HCT116 (cell line): ENCODE measurements around the gene PYCR2. TPM values are rescaled to one million over a fixed set of nuclear protein-coding genes. Genes with fewer than 3 reads are reported as not detected.

Source experiments
- ATAC-seq: fragments of 200-7000 bp; cut with Tn5 transposase; 2 replicates; pipeline ENCODE4 v1.9.1; 2020; ENCODE audit warnings: mild to moderate bottlenecking, moderate library complexity
- BruUV-seq: library from RNA; stranded (reverse); fragments of 400-500 nt; replicated peaks from 2 replicates; lab custom pipeline; 2021; lab: Mats Ljungman, UMichigan
- CTCF ChIA-PET: fragments of 300-600 bp; sonication (Branson Sonifier 250); formaldehyde crosslinking; loops from one replicate; lab custom pipeline; 2021; ENCODE audit warnings: antibody characterized with exemption; lab: Charles Lee
- POLR2A ChIA-PET: fragments of 300-600, 350-600 bp; sonication (Branson Sonifier 250); formaldehyde crosslinking; loops from one replicate; lab custom pipeline; 2021; ENCODE audit warnings: antibody characterized with exemption; lab: Charles Lee
- RAD21 ChIA-PET, 2 experiments: fragments of 300-600 bp; sonication (Branson Sonifier 250); formaldehyde crosslinking; loops; one replicate each; lab custom pipeline; 2023; ENCODE audit warnings: low total read pairs in 2 of 2; ENCODE audit not compliant: uncharacterized antibody in 2 of 2, unreplicated experiment in 2 of 2, low non-redundant PET in 1 of 2; lab: Charles Lee
- DNase-seq: peaks from one replicate; pipeline ENCODE4 v3.0.0-alpha.2; 2010; ENCODE audit warnings: low read depth, low spot score
- H2AFZ ChIP-seq: fragments of 200-600 bp; shearing (Covaris generic), sonication (generic); 2 replicates; pipeline ENCODE4 v1.6.1; 2017; ENCODE audit warnings: low read depth, mixed run types, mixed read lengths, antibody characterized with exemption, low read length; ENCODE audit not compliant: poor library complexity, severe bottlenecking
- H3K27ac ChIP-seq: 2 replicates; pipeline ENCODE4 v1.5.1; 2012; ENCODE audit warnings: low read depth, low read length
- H3K27me3 ChIP-seq: fragments of 200-600 bp; sonication (generic); 2 replicates; pipeline ENCODE4 v1.6.1; 2016; ENCODE audit warnings: mixed run types, low read length, mixed read lengths; ENCODE audit not compliant: insufficient read depth
- H3K36me3 ChIP-seq, 2 experiments: fragments of 200-500 bp in 1 of 2; fragments of 200-600 bp in 1 of 2; sonication (Bioruptor generic) in 1 of 2; sonication (generic) in 1 of 2; 2 replicates each; pipeline versions ENCODE4 v1.5.1 to v1.6.1; 2014 to 2016; ENCODE audit warnings: low read length in 2 of 2, inconsistent platforms in 1 of 2, mixed read lengths in 1 of 2, mixed run types in 1 of 2; ENCODE audit not compliant: insufficient read depth in 2 of 2, control insufficient read depth in 1 of 2
- H3K4me1 ChIP-seq, 2 experiments: fragments of 200-600 bp in 1 of 2; sonication (generic) in 1 of 2; 2 replicates each; pipeline versions ENCODE4 v1.5.1 to v1.6.1; 2012 to 2017; ENCODE audit warnings: low read length in 2 of 2, inconsistent platforms in 1 of 2, mild to moderate bottlenecking in 1 of 2, mixed read lengths in 1 of 2, mixed run types in 1 of 2, moderate library complexity in 1 of 2; ENCODE audit not compliant: insufficient read depth in 2 of 2, control insufficient read depth in 1 of 2
- H3K4me2 ChIP-seq: fragments of 200-600 bp; sonication (generic); 2 replicates; pipeline ENCODE4 v1.6.1; 2017; ENCODE audit warnings: mixed run types, low read length, mixed read lengths
- H3K4me3 ChIP-seq, 2 experiments: fragments of 200-600 bp in 1 of 2; sonication (generic) in 1 of 2; replicated peaks in 1 of 2; 2 replicates each; pipeline ENCODE4 v1.5.1; 2011 to 2016; ENCODE audit warnings: low read length in 2 of 2, control low read depth in 1 of 2, low read depth in 1 of 2, mild to moderate bottlenecking in 1 of 2, mixed read lengths in 1 of 2, mixed run types in 1 of 2
- H3K79me2 ChIP-seq: fragments of 200-600 bp; sonication (generic); 2 replicates; pipeline ENCODE4 v1.6.1; 2017; ENCODE audit warnings: mild to moderate bottlenecking, mixed run types, low read length, moderate library complexity, mixed read lengths; ENCODE audit not compliant: insufficient read depth
- H3K9ac ChIP-seq: fragments of 200-600 bp; sonication (generic); 2 replicates; pipeline ENCODE4 v1.6.1; 2016; ENCODE audit warnings: low read length, mixed read lengths
- H3K9me2 ChIP-seq: fragments of 200-600 bp; sonication (generic), shearing (Covaris generic); 2 replicates; pipeline ENCODE4 v1.6.1; 2017; ENCODE audit warnings: mixed run types, mild to moderate bottlenecking, moderate library complexity; ENCODE audit not compliant: insufficient read depth
- H3K9me3 ChIP-seq, 2 experiments: fragments of 200-500 bp in 1 of 2; fragments of 200-600 bp in 1 of 2; sonication (Bioruptor generic) in 1 of 2; sonication (generic) in 1 of 2; 2 replicates each; pipeline ENCODE4 v1.6.1; 2014 to 2017; ENCODE audit warnings: low read length in 2 of 2, mixed read lengths in 2 of 2, inconsistent platforms in 1 of 2, low read depth in 1 of 2, mild to moderate bottlenecking in 1 of 2, mixed run types in 1 of 2, moderate library complexity in 1 of 2; ENCODE audit not compliant: control insufficient read depth in 1 of 2, insufficient read depth in 1 of 2
- H4K20me1 ChIP-seq: fragments of 200-600 bp; sonication (generic), shearing (Covaris generic); 2 replicates; pipeline ENCODE4 v1.6.1; 2017; ENCODE audit warnings: mixed run types, mild to moderate bottlenecking, moderate library complexity; ENCODE audit not compliant: insufficient read depth
- CBX3 ChIP-seq: IDR thresholded peaks from 2 replicates; pipeline ENCODE4 v1.6.1; 2012; ENCODE audit warnings: low read depth
- ELF1 ChIP-seq: IDR thresholded peaks from 2 replicates; pipeline ENCODE4 v1.6.1; 2012; ENCODE audit warnings: low read depth, borderline replicate concordance
- EZH2 ChIP-seq: fragments of 200-600 bp; sonication (generic); IDR thresholded peaks from 2 replicates; pipeline ENCODE4 v1.6.1; 2017; ENCODE audit warnings: antibody characterized with exemption, mixed run types
- EZH2phosphoT487 ChIP-seq: fragments of 200-600 bp; IDR thresholded peaks from 2 replicates; pipeline ENCODE4 v1.6.1; 2018; ENCODE audit warnings: antibody characterized with exemption, borderline replicate concordance
- FOSL1 ChIP-seq: IDR thresholded peaks from 2 replicates; pipeline ENCODE4 v1.6.1; 2012; ENCODE audit warnings: low read depth
- POLR2A ChIP-seq: IDR thresholded peaks from 2 replicates; pipeline ENCODE4 v1.7.0; 2011; ENCODE audit warnings: borderline replicate concordance; ENCODE audit not compliant: insufficient read depth, insufficient read length; ENCODE audit errors: extremely low read depth
- POLR2AphosphoS5 ChIP-seq: IDR thresholded peaks from 2 replicates; pipeline ENCODE4 v1.6.1; 2011; ENCODE audit warnings: mild to moderate bottlenecking, low read depth, low read length, moderate library complexity
- RAD21 ChIP-seq: IDR thresholded peaks from 2 replicates; pipeline ENCODE4 v1.6.1; 2012; ENCODE audit warnings: low read depth, mild to moderate bottlenecking
- SIN3A ChIP-seq: IDR thresholded peaks from 2 replicates; pipeline ENCODE4 v1.6.1; 2012; ENCODE audit warnings: low read depth
- SRF ChIP-seq: IDR thresholded peaks from 2 replicates; pipeline ENCODE4 v1.6.1; 2012; ENCODE audit warnings: low read depth
- TCF7L2 ChIP-seq: IDR thresholded peaks from 2 replicates; pipeline ENCODE4 v1.7.0; 2011; ENCODE audit warnings: borderline replicate concordance, inconsistent platforms; ENCODE audit not compliant: insufficient read depth, insufficient read length; ENCODE audit errors: extremely low read depth
- YY1 ChIP-seq: IDR thresholded peaks from 2 replicates; pipeline ENCODE4 v1.6.1; 2011; ENCODE audit warnings: low read length, low read depth, moderate library complexity, mild to moderate bottlenecking; ENCODE audit not compliant: insufficient replicate concordance; ENCODE audit errors: extremely low read depth
- ZFX ChIP-seq: fragments of 450-650 bp; IDR thresholded peaks from 2 replicates; pipeline ENCODE4 v1.6.1; 2017
- intact Hi-C: fragments of 100-400 bp; cut with micrococcal nuclease; formaldehyde crosslinking; loops from 2 replicates; pipeline ENCODE4 v1.10.0; 2022
- total RNA-seq: library from RNA; stranded (reverse); gene quantifications from one replicate; pipeline ENCODE4 v1.2.1, GENCODE V29; 2021; ENCODE audit not compliant: unreplicated experiment
- TF ChIP-seq, protein P1 (sequence below): IDR thresholded peaks from 2 replicates; pipeline ENCODE4 v1.6.1; 2012
- TF ChIP-seq, protein P2 (sequence below), 3 experiments: fragments of 200-600 bp in 1 of 3; sonication (generic) in 1 of 3; IDR thresholded peaks in 2 of 3; conservative IDR thresholded peaks in 1 of 3; 2 replicates each; pipeline ENCODE4 v1.5.1; 2012 to 2017; ENCODE audit warnings: low read depth in 2 of 3, low read length in 2 of 3, antibody characterized with exemption in 1 of 3, borderline replicate concordance in 1 of 3, control low read depth in 1 of 3, mild to moderate bottlenecking in 1 of 3, mixed read lengths in 1 of 3, mixed run types in 1 of 3, moderate library complexity in 1 of 3; ENCODE audit not compliant: insufficient read depth in 1 of 3

PYCR2 gene
- total RNA-seq, 1 experiment from 2014 or later = 107 TPM

DNA sequence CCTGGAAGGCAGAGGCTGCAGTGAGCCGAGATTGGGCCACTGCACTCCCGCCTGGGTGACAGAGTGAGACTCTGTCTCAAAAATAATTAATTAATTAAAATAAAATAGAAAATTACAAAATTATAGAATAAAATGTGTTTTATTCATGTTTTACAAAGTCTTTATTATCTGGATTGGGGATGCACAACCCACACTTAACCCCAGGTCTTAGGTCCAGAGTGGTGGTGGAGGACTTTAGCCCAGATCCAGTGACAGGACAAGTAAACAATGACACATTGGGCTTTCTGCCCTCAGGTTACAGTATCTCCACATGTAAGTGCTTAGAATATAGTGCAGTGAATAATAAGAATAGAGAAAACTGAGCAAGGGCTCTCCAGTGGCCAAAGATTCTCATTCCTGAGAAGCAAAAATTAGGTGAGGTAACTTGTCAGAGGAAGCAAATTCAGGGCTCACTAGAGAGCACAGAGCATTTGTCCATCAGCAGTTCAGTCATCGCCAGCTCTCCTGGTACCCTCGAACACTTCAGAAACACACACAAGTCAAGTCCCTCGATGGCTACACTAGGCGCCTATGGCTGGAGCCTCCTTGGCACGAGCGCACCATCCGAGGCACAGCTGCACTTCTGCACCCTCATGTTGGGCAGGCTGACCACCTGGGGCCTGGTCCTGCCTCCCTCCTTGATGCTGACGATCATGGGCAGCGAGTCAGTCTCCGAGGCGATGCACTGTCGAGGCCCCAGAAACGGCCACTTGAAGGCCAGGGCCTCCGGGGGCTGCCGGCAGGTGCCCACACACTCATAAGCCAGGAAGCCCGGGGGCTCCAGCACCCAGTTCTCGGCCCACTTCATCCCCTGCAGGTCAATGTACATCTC is 37.7 kb downstream of the PYCR2 start:
- intact Hi-C loops = loop anchor here (10.0 kb wide), 1 partner anchor 112 kb away; the partner anchor contains the start of gene SRP9

More for the DNA sequence above, 37.7 kb downstream of the PYCR2 start:
- Histone ChIP-seq H3K27me3 (no peaks in the 10 kb centered on the region), H3K9me3 (no peaks in the 10 kb centered on the region), H3K79me2 (no peaks in the 10 kb centered on the region; the same call in 1 of the 2 replicates), H3K9ac (no peak overlapping the region), H3K4me2 (no peak overlapping the region), H3K27ac (no peak overlapping the region), H4K20me1 (no peaks in the 10 kb centered on the region), H3K36me3 (no peaks in the 10 kb centered on the region), H2AFZ (no peak overlapping the region), H3K9me2 (no peaks in the 10 kb centered on the region), H3K4me3 (no peak overlapping the region)
- DNase-seq = no peak
- RAD21 ChIA-PET = interaction anchor here in 1 of 2 experiments (0.5 kb wide), 1 partner anchor 431 kb away, joined by 3 read pairs; no protein-coding TSS in a partner anchor
- no peak for ATAC-seq
- CTCF ChIA-PET = interaction anchor here (1.6 kb wide), 1 partner anchor 25 kb away, joined by 5 read pairs; no protein-coding TSS in a partner anchor
- TF ChIP-seq RAD21 (no peak), EZH2phosphoT487 (no peak), SIN3A (no peak), TCF7L2 (no peak), ELF1 (no peak), ZFX (no peak), YY1 (no peak), POLR2A (no peak), EZH2 (no peak), CBX3 (no peak), FOSL1 (no peak), SRF (no peak), POLR2AphosphoS5 (no peak)
- TF ChIP-seq, protein P1, sequence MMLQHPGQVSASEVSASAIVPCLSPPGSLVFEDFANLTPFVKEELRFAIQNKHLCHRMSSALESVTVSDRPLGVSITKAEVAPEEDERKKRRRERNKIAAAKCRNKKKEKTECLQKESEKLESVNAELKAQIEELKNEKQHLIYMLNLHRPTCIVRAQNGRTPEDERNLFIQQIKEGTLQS = no peak
- TF ChIP-seq, protein P2, sequence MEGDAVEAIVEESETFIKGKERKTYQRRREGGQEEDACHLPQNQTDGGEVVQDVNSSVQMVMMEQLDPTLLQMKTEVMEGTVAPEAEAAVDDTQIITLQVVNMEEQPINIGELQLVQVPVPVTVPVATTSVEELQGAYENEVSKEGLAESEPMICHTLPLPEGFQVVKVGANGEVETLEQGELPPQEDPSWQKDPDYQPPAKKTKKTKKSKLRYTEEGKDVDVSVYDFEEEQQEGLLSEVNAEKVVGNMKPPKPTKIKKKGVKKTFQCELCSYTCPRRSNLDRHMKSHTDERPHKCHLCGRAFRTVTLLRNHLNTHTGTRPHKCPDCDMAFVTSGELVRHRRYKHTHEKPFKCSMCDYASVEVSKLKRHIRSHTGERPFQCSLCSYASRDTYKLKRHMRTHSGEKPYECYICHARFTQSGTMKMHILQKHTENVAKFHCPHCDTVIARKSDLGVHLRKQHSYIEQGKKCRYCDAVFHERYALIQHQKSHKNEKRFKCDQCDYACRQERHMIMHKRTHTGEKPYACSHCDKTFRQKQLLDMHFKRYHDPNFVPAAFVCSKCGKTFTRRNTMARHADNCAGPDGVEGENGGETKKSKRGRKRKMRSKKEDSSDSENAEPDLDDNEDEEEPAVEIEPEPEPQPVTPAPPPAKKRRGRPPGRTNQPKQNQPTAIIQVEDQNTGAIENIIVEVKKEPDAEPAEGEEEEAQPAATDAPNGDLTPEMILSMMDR (IDR thresholded peaks at IDR 0.05 in 2 of 3, conservative IDR thresholded peaks at IDR 0.05 in 1 of 3; ENCODE audit: borderline replicate concordance in 1 of 3, insufficient read depth in 1 of 3, low read depth in 2 of 3, low read length in 2 of 3) = no peak
- TF ChIP-seq, all 23 proteins: peak for 0
- BruUV-seq = no TSS peak
- peaks cover 10 to 31% of the 10 kb centered on the region in 2 experiments; a peak in 3 of 4 replicates for H3K4me1 ChIP-seq
- POLR2A ChIA-PET = interaction anchor here (0.9 kb wide), 1 partner anchor 11 kb away, joined by 3 read pairs; no protein-coding TSS in a partner anchor
